ENCODE results near the gene AMN.

AMN gene

DNA sequence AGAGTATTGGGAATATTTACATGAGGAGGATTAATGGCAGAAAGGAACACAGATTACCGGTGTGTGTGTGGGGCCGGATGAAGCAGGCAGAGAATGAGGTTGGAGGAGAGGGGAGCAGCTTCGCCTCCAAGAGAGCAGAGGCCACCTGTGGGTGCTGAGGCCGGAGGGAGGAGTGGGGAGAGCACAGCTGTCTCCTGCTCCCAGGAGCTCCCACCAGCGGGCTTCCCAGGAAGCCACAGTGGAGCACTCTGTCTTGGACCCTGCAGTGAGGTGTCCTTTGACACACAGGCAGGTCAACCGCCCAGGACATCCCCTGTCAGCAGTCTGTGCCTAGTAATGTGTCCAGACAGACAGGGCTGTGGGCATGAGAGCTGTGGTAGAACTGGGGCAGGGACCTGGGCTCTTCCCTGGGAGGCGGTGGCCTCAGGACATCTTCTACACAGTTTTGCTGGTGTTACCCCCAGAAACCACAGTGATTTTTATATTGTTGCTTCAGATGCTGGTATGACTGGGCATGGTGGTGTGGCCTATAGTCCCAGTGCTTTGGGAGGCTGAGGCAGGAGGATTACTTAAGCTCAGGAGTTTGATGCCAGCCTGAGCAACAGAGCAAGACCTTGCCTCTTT lies 18.5 kb upstream of the AMN start:
- Histone ChIP-seq H3K4me3 (ENCODE audit: severe bottlenecking) (no peak overlapping the region), H3K27ac (ENCODE audit: poor library complexity, severe bottlenecking) (no peak overlapping the region), H3K27me3 (ENCODE audit: insufficient read depth, poor library complexity, severe bottlenecking) (no peaks in the 10 kb centered on the region), H3K36me3 (ENCODE audit: low read depth) (peaks cover 28% of the 10 kb centered on the region), H3K9me3 (ENCODE audit: severe bottlenecking) (no peaks in the 10 kb centered on the region), H3K4me1 (ENCODE audit: insufficient read depth, poor library complexity, severe bottlenecking) (no peaks in the 10 kb centered on the region)
- ATAC-seq (ENCODE audit: low read depth) (no peak; the same call in 2 of the 3 replicates), DNase-seq (ENCODE audit: low spot score) (no peak)
- TF ChIP-seq, protein P1, sequence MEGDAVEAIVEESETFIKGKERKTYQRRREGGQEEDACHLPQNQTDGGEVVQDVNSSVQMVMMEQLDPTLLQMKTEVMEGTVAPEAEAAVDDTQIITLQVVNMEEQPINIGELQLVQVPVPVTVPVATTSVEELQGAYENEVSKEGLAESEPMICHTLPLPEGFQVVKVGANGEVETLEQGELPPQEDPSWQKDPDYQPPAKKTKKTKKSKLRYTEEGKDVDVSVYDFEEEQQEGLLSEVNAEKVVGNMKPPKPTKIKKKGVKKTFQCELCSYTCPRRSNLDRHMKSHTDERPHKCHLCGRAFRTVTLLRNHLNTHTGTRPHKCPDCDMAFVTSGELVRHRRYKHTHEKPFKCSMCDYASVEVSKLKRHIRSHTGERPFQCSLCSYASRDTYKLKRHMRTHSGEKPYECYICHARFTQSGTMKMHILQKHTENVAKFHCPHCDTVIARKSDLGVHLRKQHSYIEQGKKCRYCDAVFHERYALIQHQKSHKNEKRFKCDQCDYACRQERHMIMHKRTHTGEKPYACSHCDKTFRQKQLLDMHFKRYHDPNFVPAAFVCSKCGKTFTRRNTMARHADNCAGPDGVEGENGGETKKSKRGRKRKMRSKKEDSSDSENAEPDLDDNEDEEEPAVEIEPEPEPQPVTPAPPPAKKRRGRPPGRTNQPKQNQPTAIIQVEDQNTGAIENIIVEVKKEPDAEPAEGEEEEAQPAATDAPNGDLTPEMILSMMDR (IDR thresholded peaks at IDR 0.05; ENCODE audit: poor library complexity, severe bottlenecking) = no peak

DNA sequence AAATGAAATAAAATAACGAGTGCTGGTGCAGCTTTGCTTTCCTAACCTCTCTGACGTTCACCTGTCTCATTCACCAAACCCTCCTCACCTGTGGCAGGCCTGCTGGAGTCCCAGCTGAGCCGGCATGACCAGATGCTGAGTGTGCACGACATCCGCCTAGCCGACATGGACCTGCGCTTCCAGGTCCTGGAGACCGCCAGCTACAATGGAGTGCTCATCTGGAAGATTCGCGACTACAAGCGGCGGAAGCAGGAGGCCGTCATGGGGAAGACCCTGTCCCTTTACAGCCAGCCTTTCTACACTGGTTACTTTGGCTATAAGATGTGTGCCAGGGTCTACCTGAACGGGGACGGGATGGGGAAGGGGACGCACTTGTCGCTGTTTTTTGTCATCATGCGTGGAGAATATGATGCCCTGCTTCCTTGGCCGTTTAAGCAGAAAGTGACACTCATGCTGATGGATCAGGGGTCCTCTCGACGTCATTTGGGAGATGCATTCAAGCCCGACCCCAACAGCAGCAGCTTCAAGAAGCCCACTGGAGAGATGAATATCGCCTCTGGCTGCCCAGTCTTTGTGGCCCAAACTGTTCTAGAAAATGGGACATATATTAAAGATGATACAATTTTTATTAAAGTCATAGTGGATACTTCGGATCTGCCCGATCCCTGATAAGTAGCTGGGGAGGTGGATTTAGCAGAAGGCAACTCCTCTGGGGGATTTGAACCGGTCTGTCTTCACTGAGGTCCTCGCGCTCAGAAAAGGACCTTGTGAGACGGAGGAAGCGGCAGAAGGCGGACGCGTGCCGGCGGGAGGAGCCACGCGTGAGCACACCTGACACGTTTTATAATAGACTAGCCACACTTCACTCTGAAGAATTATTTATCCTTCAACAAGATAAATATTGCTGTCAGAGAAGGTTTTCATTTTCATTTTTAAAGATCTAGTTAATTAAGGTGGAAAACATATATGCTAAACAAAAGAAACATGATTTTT lies 17.1 kb upstream of the AMN start:
- no peaks in the 10 kb centered on the region for H3K27me3 ChIP-seq (ENCODE audit: insufficient read depth, poor library complexity, severe bottlenecking)
- H3K4me1 ChIP-seq (ENCODE audit: insufficient read depth, poor library complexity, severe bottlenecking) = no peaks in the 10 kb centered on the region
- TF ChIP-seq, protein P1 (IDR thresholded peaks at IDR 0.05; ENCODE audit: poor library complexity, severe bottlenecking) = no peak
- H3K9me3 ChIP-seq (ENCODE audit: severe bottlenecking) = no peaks in the 10 kb centered on the region
- ATAC-seq (ENCODE audit: low read depth) (no peak), DNase-seq (ENCODE audit: low spot score) (no peak)
- no peak overlapping the region for H3K4me3 ChIP-seq (ENCODE audit: severe bottlenecking)
- H3K27ac ChIP-seq (ENCODE audit: poor library complexity, severe bottlenecking) = no peak overlapping the region
- peaks cover 25% of the 10 kb centered on the region for H3K36me3 ChIP-seq (ENCODE audit: low read depth)

DNA sequence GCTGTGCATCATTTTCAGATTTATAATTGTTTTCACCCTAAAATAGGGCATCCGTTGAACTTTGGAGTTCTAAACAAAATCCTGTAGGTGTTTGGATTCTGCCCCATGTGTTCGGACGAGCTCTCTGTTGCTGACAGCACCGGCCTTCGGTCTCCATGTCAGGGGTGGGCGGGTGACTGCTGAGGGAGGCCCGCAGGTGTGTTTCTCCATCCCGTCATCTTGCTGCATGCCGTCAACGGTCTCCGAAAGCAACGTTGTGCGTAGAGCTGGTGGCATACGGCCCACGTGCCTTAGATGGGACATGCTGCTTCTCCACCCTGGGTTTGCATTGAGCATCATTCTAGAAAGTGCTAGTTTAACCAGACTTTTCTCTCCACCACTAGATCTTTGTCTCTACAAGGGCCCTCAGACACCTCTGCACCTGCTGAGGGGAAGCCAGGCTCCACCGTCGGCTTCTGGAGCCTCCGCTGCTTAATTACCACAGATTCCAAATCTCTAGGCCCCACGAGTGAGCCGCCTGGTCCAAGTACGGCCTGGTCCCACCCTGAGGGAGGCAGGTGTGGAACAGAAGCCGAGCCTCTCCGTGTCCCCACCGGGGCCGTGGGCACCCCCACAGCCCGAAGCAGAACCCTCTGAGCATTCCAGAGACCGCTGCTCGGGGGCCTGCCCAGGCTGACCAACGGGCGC lies 15.7 kb upstream of the AMN start:
- Histone ChIP-seq H3K4me1 (ENCODE audit: insufficient read depth, poor library complexity, severe bottlenecking) (no peaks in the 10 kb centered on the region), H3K4me3 (ENCODE audit: severe bottlenecking) (no peak overlapping the region), H3K36me3 (ENCODE audit: low read depth) (peaks cover 25% of the 10 kb centered on the region), H3K27ac (ENCODE audit: poor library complexity, severe bottlenecking) (no peak overlapping the region), H3K9me3 (ENCODE audit: severe bottlenecking) (no peaks in the 10 kb centered on the region), H3K27me3 (ENCODE audit: insufficient read depth, poor library complexity, severe bottlenecking) (no peaks in the 10 kb centered on the region)
- no peak for ATAC-seq (ENCODE audit: low read depth)
- no peak for DNase-seq (ENCODE audit: low spot score)
- TF ChIP-seq, protein P1 (IDR thresholded peaks at IDR 0.05; ENCODE audit: poor library complexity, severe bottlenecking) = no peak

- ATAC-seq (ENCODE audit: low read depth) = no peak
- no peaks in the 10 kb centered on the region for H3K4me1 ChIP-seq (ENCODE audit: insufficient read depth, poor library complexity, severe bottlenecking)
- peaks cover 25% of the 10 kb centered on the region for H3K36me3 ChIP-seq (ENCODE audit: low read depth)
- TF ChIP-seq, protein P1 (IDR thresholded peaks at IDR 0.05; ENCODE audit: poor library complexity, severe bottlenecking) = no peak
- no peak overlapping the region for H3K4me3 ChIP-seq (ENCODE audit: severe bottlenecking)
- peak; percentile 65 for DNase-seq (ENCODE audit: low spot score)
- H3K9me3 ChIP-seq (ENCODE audit: severe bottlenecking) = no peaks in the 10 kb centered on the region
- H3K27me3 ChIP-seq (ENCODE audit: insufficient read depth, poor library complexity, severe bottlenecking) = no peaks in the 10 kb centered on the region
- no peak overlapping the region for H3K27ac ChIP-seq (ENCODE audit: poor library complexity, severe bottlenecking)
These were observed 15.1 kb upstream of the AMN start for GRCh38 chr14:102907303-102907844.

Data from RWPE2 (cell line).